Progenitor cell of endocrine pancreas (in vitro differentiated cells): ENCODE measurements around the gene MSI2. TPM values are rescaled to one million over a fixed set of nuclear protein-coding genes. Genes with fewer than 3 reads are reported as not detected.

Experiments used
- DNase-seq: peaks from one replicate; pipeline ENCODE4 v3.0.0; 2021; ENCODE audit warnings: low spot score; ENCODE audit not compliant: unreplicated experiment
- H3K27ac Mint-ChIP-seq: 2 replicates; pipeline ENCODE4 v1.8.0; 2021; ENCODE audit warnings: mild to moderate bottlenecking, moderate library complexity, mixed read lengths
- H3K27me3 Mint-ChIP-seq: 2 replicates; pipeline ENCODE4 v1.8.0; 2021; ENCODE audit warnings: mixed read lengths
- H3K36me3 Mint-ChIP-seq: 2 replicates; pipeline ENCODE4 v1.8.0; 2022; ENCODE audit warnings: mixed read lengths; ENCODE audit not compliant: insufficient read depth
- H3K4me1 Mint-ChIP-seq: 2 replicates; pipeline ENCODE4 v1.8.0; 2021; ENCODE audit warnings: low read depth, mixed read lengths
- H3K4me3 Mint-ChIP-seq: 2 replicates; pipeline ENCODE4 v1.8.0; 2021; ENCODE audit warnings: low read depth, mild to moderate bottlenecking, moderate library complexity, mixed read lengths
- H3K9me3 Mint-ChIP-seq: 2 replicates; pipeline ENCODE4 v1.8.0; 2021; ENCODE audit warnings: low read depth, mixed read lengths
- CTCF ChIP-seq: fragments of 200-600 bp; sonication (generic); IDR thresholded peaks from one replicate; pipeline ENCODE4 v1.5.0; 2021; ENCODE audit warnings: antibody characterized with exemption, mild to moderate bottlenecking; ENCODE audit not compliant: unreplicated experiment
- total RNA-seq: library from RNA; stranded (reverse); gene quantifications from 2 replicates; pipeline ENCODE4 v1.2.1, GENCODE V29; 2021

The MSI2 gene
- total RNA-seq, 1 donor from 2014 or later = 164 TPM

GRCh38 chr17:57489321-57489720 lies 233.0 kb downstream of the MSI2 start:
- Mint-ChIP-seq H3K4me3 (no peak overlapping the region), H3K9me3 (no peaks in the 10 kb centered on the region), H3K27ac (no peak overlapping the region), H3K36me3 (peaks cover 2% of the 10 kb centered on the region), H3K4me1 (peaks cover 6% of the 10 kb centered on the region), H3K27me3 (no peaks in the 10 kb centered on the region)
- no peak for DNase-seq
- no peak for TF ChIP-seq CTCF

DNA sequence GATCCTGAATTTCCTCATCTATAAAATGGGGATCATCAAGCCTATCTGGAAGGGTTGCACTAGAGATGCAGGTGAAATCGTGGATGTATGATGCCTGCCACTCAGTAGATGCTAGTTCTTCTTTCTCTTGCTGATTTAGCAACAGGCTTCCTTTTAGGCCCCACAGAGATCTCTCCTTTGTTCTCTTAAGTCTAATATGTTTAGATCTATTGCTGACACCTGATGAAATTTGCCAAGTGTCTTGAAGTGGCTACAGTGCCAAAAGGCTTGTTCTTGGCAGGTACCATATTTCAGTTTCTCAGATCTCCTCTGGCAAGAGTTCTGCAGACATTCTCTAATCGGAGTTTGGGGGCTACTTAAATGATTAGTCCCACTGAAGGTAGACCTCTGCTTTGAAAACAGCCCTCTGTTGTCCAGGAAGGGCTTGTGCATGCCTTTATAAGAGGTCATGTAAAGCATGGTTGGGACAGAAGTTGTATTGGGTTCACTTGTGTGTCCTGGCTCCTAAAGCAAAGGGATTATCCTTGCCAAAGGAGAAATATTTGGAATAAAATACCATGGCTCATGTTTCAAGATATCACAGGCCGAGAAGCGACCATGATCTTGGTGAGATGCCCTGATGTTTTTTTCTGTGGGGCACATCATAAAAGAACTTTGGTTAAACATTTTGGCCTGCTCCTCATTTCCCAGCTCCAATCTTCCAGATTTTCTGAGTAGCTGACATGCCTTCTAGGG lies 234.0 kb downstream of the MSI2 start:
- Mint-ChIP-seq H3K4me1 (peaks cover 1% of the 10 kb centered on the region), H3K27me3 (no peaks in the 10 kb centered on the region), H3K4me3 (no peak overlapping the region), H3K9me3 (no peaks in the 10 kb centered on the region), H3K27ac (no peak overlapping the region), H3K36me3 (peaks cover 2% of the 10 kb centered on the region)
- no peak for TF ChIP-seq CTCF
- no peak for DNase-seq

DNA sequence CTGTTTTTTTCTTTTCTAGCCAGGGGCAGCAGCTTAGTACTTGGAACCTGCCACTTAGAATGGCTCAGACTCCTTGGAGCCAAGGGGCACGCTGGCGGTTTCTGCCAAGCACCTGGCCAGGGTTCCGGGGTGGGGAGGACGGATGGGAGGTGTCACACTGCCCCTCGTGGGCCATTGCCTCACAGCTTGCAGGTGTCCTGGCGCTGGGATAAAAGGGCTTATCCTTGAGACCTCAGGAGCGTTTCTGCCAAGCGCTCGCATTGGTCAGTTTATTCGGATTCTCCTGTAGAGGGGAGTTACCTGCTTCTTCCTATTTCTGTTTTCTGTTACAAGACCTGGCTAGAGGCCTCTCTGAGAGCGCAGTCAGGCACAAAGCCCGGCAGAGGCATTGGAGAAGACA lies 234.6 kb downstream of the MSI2 start:
- H3K4me3 Mint-ChIP-seq = no peak overlapping the region
- DNase-seq = no peak
- no peak overlapping the region for H3K27ac Mint-ChIP-seq
- H3K4me1 Mint-ChIP-seq = peaks cover 1% of the 10 kb centered on the region
- no peaks in the 10 kb centered on the region for H3K27me3 Mint-ChIP-seq
- H3K36me3 Mint-ChIP-seq = peaks cover 2% of the 10 kb centered on the region
- H3K9me3 Mint-ChIP-seq = no peaks in the 10 kb centered on the region
- TF ChIP-seq CTCF = no peak

DNA sequence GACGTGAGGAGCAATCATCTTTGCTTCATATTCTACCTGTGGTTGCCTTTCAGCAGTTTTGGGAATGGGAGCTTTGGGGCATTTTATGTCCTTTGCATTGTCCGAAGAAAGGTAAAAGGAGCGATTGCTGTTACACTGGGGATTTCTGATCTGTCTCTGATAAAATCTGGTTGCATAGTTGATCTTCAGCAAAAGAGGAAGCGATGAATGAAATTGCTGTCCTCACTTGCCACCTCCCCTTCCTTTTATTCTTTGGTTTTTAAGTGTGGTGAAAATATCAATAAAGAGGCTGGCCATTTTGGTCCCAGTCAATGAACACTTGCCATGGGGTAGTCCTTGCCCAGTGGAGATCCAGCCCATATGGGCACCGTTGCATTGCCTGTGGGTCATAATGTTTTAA lies 236.8 kb downstream of the MSI2 start:
- H3K27me3 Mint-ChIP-seq = no peaks in the 10 kb centered on the region
- no peaks in the 10 kb centered on the region for H3K9me3 Mint-ChIP-seq
- H3K36me3 Mint-ChIP-seq = peaks cover 2% of the 10 kb centered on the region
- H3K4me3 Mint-ChIP-seq = no peak overlapping the region
- peaks cover 1% of the 10 kb centered on the region for H3K4me1 Mint-ChIP-seq
- H3K27ac Mint-ChIP-seq = no peak overlapping the region
- no peak for DNase-seq
- TF ChIP-seq CTCF = no peak

GRCh38 chr17:57493625-57494024 lies 237.3 kb downstream of the MSI2 start:
- Mint-ChIP-seq H3K27ac (no peak overlapping the region), H3K36me3 (peaks cover 2% of the 10 kb centered on the region), H3K27me3 (no peaks in the 10 kb centered on the region), H3K9me3 (no peaks in the 10 kb centered on the region), H3K4me3 (no peak overlapping the region), H3K4me1 (peaks cover 1% of the 10 kb centered on the region)
- DNase-seq = no peak
- no peak for TF ChIP-seq CTCF
